Measurements from ENCODE around the gene CLDN4. TPM values are rescaled to one million over a fixed set of nuclear protein-coding genes. Genes with fewer than 3 reads are reported as not detected.

The CLDN4 gene
- total and polyA plus RNA-seq, 2 donors (not counting 3 experiments of a cell fraction or from before 2014, with no cell fraction given): 0.13 to 0.15 TPM

DNA sequence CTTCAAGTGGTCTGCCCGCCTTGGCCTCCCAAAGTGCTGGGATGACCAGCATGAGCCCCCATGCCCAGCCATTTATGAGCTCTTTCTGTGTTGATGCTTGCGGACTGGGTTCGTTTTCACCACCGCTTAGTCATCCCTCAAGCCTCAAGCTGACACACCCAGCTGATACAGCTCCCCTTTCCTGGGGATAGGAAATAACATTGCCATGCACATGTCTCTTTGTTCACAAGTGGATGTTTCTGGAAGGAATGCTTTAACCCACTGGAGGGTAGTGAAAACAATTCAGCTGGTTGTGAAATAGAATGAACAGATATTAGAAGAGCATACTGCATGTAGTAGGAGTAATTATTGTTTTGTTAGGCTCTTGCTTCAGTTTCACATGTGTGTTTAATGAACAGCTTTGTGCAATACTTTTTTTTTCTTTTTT is 20.0 kb downstream of the CLDN4 start:
- FAIRE-seq (peak; percentile 95), DNase-seq (ENCODE audit: low read depth, low spot score) (peak; percentile 89)
- CTCF ChIA-PET: interaction anchor here (0.7 to 2.8 kb wide), 14 partner anchors 9 to 244 kb away, joined by 3 to 18 read pairs (median 5); partner anchors contain the start of genes ABHD11, METTL27 and VPS37D
- dilution Hi-C loops (cut with MboI; ENCODE audit: extremely low pct_ligation_motif_present, low sequenced_read_pairs) (no loop called here), intact Hi-C loops (cut with micrococcal nuclease) (loop anchor here (1.0 kb wide), 5 partner anchors 8 to 132 kb away; partner anchors contain the start of genes ABHD11 and METTL27)
- Histone ChIP-seq H3K4me2 (ENCODE audit: insufficient read depth, low read length) (peak overlapping the region; percentile 9), H3K27me3 (ENCODE audit: control insufficient read depth in 2 of 2, insufficient read depth in 2 of 2, low read length in 2 of 2) (no peaks in the 10 kb centered on the region), H2AFZ (ENCODE audit: low read depth, low read length) (no peak overlapping the region), H3K9ac (replicated peaks; ENCODE audit: extremely low read depth, insufficient read depth, low read length) (peak overlapping the region; percentile 74), H3K27ac (ENCODE audit: insufficient read depth, low read depth, low read length) (peak overlapping the region; percentile 93), H3K36me3 (ENCODE audit: control insufficient read depth in 2 of 2, extremely low read depth in 1 of 2, insufficient read depth in 2 of 2, low read length in 2 of 2) (no peaks in the 10 kb centered on the region), H3K4me3 (replicated peaks in 1 of 3; ENCODE audit: insufficient read depth in 1 of 3, low read depth in 1 of 3, low read length in 3 of 3) (no peak overlapping the region), H3K79me2 (ENCODE audit: control insufficient read depth, insufficient read depth, low read length) (no peaks in the 10 kb centered on the region), H3K9me1 (replicated peaks; ENCODE audit: control insufficient read depth, extremely low read depth, insufficient read depth, low read length) (no peaks in the 10 kb centered on the region), H3K4me1 (ENCODE audit: control insufficient read depth, extremely low read depth, insufficient read depth, low read length) (peaks cover 16% of the 10 kb centered on the region), H3K9me3 (replicated peaks; ENCODE audit: control insufficient read depth, insufficient read depth, low read length) (no peaks in the 10 kb centered on the region), H4K20me1 (replicated peaks; ENCODE audit: control insufficient read depth, extremely low read depth, insufficient read depth, low read length) (no peaks in the 10 kb centered on the region)
- no TSS peak for BruUV-seq (replicated peaks)
- TF ChIP-seq GATA2 (IDR thresholded peaks at IDR 0.05; ENCODE audit: insufficient read depth, insufficient read length, low read depth, low read length) (no peak), FOS (IDR thresholded peaks at IDR 0.05; ENCODE audit: borderline replicate concordance, insufficient read depth, low read length) (peak; percentile 89), JUN (IDR thresholded peaks at IDR 0.05; ENCODE audit: borderline replicate concordance, insufficient read depth, insufficient read length, low read depth) (peak; percentile 55), POLR2AphosphoS5 (IDR thresholded peaks at IDR 0.05; ENCODE audit: insufficient read depth, low read depth, low read length) (peak; percentile 51), EZH2 (IDR thresholded peaks at IDR 0.05; ENCODE audit: borderline replicate concordance, low read depth, low read length, severe bottlenecking) (no peak), POLR2A (IDR thresholded peaks at IDR 0.05; ENCODE audit: low read depth, low read length) (peak; percentile 14), MYC (IDR thresholded peaks at IDR 0.05; ENCODE audit: low read depth, low read length) (peak; percentile 84)
- TF ChIP-seq, protein P1, sequence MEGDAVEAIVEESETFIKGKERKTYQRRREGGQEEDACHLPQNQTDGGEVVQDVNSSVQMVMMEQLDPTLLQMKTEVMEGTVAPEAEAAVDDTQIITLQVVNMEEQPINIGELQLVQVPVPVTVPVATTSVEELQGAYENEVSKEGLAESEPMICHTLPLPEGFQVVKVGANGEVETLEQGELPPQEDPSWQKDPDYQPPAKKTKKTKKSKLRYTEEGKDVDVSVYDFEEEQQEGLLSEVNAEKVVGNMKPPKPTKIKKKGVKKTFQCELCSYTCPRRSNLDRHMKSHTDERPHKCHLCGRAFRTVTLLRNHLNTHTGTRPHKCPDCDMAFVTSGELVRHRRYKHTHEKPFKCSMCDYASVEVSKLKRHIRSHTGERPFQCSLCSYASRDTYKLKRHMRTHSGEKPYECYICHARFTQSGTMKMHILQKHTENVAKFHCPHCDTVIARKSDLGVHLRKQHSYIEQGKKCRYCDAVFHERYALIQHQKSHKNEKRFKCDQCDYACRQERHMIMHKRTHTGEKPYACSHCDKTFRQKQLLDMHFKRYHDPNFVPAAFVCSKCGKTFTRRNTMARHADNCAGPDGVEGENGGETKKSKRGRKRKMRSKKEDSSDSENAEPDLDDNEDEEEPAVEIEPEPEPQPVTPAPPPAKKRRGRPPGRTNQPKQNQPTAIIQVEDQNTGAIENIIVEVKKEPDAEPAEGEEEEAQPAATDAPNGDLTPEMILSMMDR (IDR thresholded peaks at IDR 0.05; ENCODE audit: extremely low read depth in 1 of 2, insufficient read depth in 1 of 2, low read depth in 1 of 2, low read length in 2 of 2): no peak
- TF ChIP-seq, protein P2, sequence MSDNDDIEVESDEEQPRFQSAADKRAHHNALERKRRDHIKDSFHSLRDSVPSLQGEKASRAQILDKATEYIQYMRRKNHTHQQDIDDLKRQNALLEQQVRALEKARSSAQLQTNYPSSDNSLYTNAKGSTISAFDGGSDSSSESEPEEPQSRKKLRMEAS (IDR thresholded peaks at IDR 0.05; ENCODE audit: insufficient read depth, insufficient read length): no peak
- POLR2A ChIA-PET: interaction anchor here (0.5 to 1.5 kb wide), 5 partner anchors 8 to 807 kb away, joined by 3 to 21 read pairs (median 5); partner anchors contain the start of genes GTF2I and METTL27
